Tibial nerve (tissue), 4 donors: ENCODE measurements around the gene ADRA2C. TPM values are rescaled to one million over a fixed set of nuclear protein-coding genes. Genes with fewer than 3 reads are reported as not detected.
"Not testable (repeated sequence)": the region's sequence is repeated elsewhere in the genome, so short reads cannot be mapped to it uniquely, and the experiment has no call there.

Source experiments
- DNase-seq, 2 donors: peaks; one replicate each; pipeline ENCODE4 v3.0.0-alpha.2; 2019; ENCODE audit warnings: low spot score in 2 of 2
- H3K27ac ChIP-seq, 4 donors: fragments of 200-600 bp; sonication (generic) in 3 of 4; one replicate each; pipeline ENCODE4 v1.5.1; 2017 to 2019; ENCODE audit warnings: mild to moderate bottlenecking in 1 of 4
- H3K27me3 ChIP-seq, 2 donors: fragments of 200-600 bp; sonication (generic) in 1 of 2; one replicate each; pipeline versions ENCODE4 v1.5.1 to v1.6.0; 2017 to 2019
- H3K36me3 ChIP-seq, 3 donors: fragments of 200-600 bp; sonication (generic); one replicate each; pipeline ENCODE4 v1.5.1; 2018 to 2019
- H3K4me1 ChIP-seq, 4 donors: fragments of 200-600 bp; sonication (generic) in 3 of 4; one replicate each; pipeline ENCODE4 v1.5.1; 2017 to 2019
- H3K4me3 ChIP-seq, 4 donors: fragments of 200-600 bp; sonication (generic) in 3 of 4; one replicate each; pipeline ENCODE4 v1.5.1; 2017 to 2019; ENCODE audit warnings: mild to moderate bottlenecking in 1 of 4, moderate library complexity in 1 of 4
- H3K9me3 ChIP-seq, 4 donors: fragments of 200-600 bp; sonication (generic) in 3 of 4; one replicate each; pipeline ENCODE4 v1.5.1; 2017 to 2019
- EP300 ChIP-seq, 2 donors: sonication (generic); formaldehyde crosslinking; IDR thresholded peaks; one replicate each; pipeline ENCODE4 v1.6.1; 2017; ENCODE audit warnings: antibody characterized with exemption in 2 of 2, mild to moderate bottlenecking in 1 of 2
- POLR2A ChIP-seq, 2 donors: fragments of 450-650 bp; IDR thresholded peaks; one replicate each; pipeline ENCODE4 v1.6.1; 2017; ENCODE audit warnings: antibody characterized with exemption in 2 of 2, mild to moderate bottlenecking in 2 of 2, moderate library complexity in 2 of 2
- WGBS, 2 donors: methylation state at CpG; one replicate each; pipeline ENCODE4 v1.1.5; 2018; 5-methylcytosine and 5-hydroxymethylcytosine counted together
- total RNA-seq, 4 donors: library from RNA; depleted of rRNA; stranded (reverse); fragments of >200 nt; gene quantifications; one replicate each; pipeline ENCODE4 v1.1.0, GENCODE V29; 2016
- TF ChIP-seq, protein P1 (sequence below), 5 experiments: fragments of 200-600 bp in 3 of 5; fragments of 450-650 bp in 2 of 5; sonication (generic) in 3 of 5; IDR thresholded peaks; one replicate each; pipeline ENCODE4 v1.5.1; 2016 to 2019; ENCODE audit warnings: antibody characterized with exemption in 5 of 5, mild to moderate bottlenecking in 3 of 5, moderate library complexity in 2 of 5

Gene ADRA2C
- total RNA-seq, 4 donors from 2014 or later: 3.1 to 13.2 (median 7.5) TPM

- Histone ChIP-seq H3K27me3 (no peaks in the 10 kb centered on the region), H3K4me1 (no peaks in the 10 kb centered on the region), H3K36me3 (no peaks in the 10 kb centered on the region), H3K27ac (no peak overlapping the region), H3K4me3 (no peak overlapping the region), H3K9me3 (peaks cover 0 to 11% (median 0%) of the 10 kb centered on the region in 4 donors)
- TF ChIP-seq POLR2A (IDR thresholded peaks at IDR 0.05) (no peak), EP300 (IDR thresholded peaks at IDR 0.05) (no peak)
- TF ChIP-seq, protein P1, sequence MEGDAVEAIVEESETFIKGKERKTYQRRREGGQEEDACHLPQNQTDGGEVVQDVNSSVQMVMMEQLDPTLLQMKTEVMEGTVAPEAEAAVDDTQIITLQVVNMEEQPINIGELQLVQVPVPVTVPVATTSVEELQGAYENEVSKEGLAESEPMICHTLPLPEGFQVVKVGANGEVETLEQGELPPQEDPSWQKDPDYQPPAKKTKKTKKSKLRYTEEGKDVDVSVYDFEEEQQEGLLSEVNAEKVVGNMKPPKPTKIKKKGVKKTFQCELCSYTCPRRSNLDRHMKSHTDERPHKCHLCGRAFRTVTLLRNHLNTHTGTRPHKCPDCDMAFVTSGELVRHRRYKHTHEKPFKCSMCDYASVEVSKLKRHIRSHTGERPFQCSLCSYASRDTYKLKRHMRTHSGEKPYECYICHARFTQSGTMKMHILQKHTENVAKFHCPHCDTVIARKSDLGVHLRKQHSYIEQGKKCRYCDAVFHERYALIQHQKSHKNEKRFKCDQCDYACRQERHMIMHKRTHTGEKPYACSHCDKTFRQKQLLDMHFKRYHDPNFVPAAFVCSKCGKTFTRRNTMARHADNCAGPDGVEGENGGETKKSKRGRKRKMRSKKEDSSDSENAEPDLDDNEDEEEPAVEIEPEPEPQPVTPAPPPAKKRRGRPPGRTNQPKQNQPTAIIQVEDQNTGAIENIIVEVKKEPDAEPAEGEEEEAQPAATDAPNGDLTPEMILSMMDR (IDR thresholded peaks at IDR 0.05): no peak
- DNase-seq: no peak
- WGBS, 2 donors: 79 to 84% methylated on average over 29 of the region's 29 CpGs
Observed at GRCh38 chr4:3813151-3814052, 47.2 kb downstream of the ADRA2C start.

DNA sequence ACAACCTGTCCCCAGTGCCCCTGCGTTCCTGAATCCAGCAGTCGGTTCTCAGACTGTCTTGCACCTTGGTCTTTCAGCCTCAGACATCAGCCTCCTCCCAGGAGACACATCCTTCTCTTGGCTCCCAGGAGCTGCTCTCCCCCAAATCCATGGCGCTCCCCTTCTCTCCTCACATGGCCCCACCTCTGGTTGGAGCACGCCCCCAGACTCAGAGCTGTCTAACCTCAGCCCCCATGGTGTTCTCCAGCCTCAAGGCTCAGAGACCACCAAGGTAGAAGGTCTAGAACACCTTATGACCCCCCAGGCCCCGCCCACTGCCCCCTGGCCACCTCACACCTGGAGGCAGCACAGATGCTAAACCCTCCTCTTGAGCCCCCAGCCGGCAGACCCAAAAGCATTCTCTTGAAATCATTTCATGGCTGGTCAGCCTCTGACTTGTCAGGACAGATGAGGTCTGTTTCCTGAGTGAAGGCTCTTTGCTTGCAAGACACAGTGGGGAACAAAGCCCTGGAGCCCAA lies 47.9 kb downstream of the ADRA2C start:
- WGBS, 2 donors: 77 to 82% methylated on average over 6 of the region's 6 CpGs
- DNase-seq: no peak
- no peak overlapping the region for H3K27ac ChIP-seq
- no peaks in the 10 kb centered on the region for H3K27me3 ChIP-seq
- TF ChIP-seq, protein P1 (IDR thresholded peaks at IDR 0.05): no peak
- TF ChIP-seq POLR2A (IDR thresholded peaks at IDR 0.05): no peak
- no peak for TF ChIP-seq EP300 (IDR thresholded peaks at IDR 0.05)
- no peaks in the 10 kb centered on the region for H3K4me1 ChIP-seq
- peaks cover 0 to 11% (median 0%) of the 10 kb centered on the region in 4 donors for H3K9me3 ChIP-seq
- H3K4me3 ChIP-seq: no peak overlapping the region
- no peaks in the 10 kb centered on the region for H3K36me3 ChIP-seq

- not testable (repeated sequence) for H3K27me3 ChIP-seq, H3K36me3 ChIP-seq, H3K4me3 ChIP-seq, H3K4me1 ChIP-seq, H3K27ac ChIP-seq, DNase-seq
- H3K9me3 ChIP-seq: peaks cover 0 to 11% (median 0%) of the 10 kb centered on the region in 4 donors
Observed at GRCh38 chr4:3814838-3815237, 48.7 kb downstream of the ADRA2C start.

- Histone ChIP-seq H3K4me3 (no peak overlapping the region), H3K27ac (no peak overlapping the region), H3K4me1 (no peaks in the 10 kb centered on the region), H3K27me3 (peaks cover 0 to 7% of the 10 kb centered on the region in 2 donors), H3K9me3 (peaks cover 0 to 11% (median 0%) of the 10 kb centered on the region in 4 donors), H3K36me3 (no peaks in the 10 kb centered on the region)
- DNase-seq: no peak
- 80 to 82% methylated on average over 7 to 8 of the region's 8 CpGs for WGBS, 2 donors
- TF ChIP-seq EP300 (IDR thresholded peaks at IDR 0.05) (no peak), POLR2A (IDR thresholded peaks at IDR 0.05) (no peak)
- TF ChIP-seq, protein P1 (IDR thresholded peaks at IDR 0.05): no peak
Observed at GRCh38 chr4:3816256-3816825, 50.2 kb downstream of the ADRA2C start.

GRCh38 chr4:3816983-3817960 lies 51.1 kb downstream of the ADRA2C start:
- DNase-seq: no peak
- Histone ChIP-seq H3K9me3 (peaks cover 0 to 11% (median 0%) of the 10 kb centered on the region in 4 donors), H3K4me3 (no peak overlapping the region), H3K4me1 (no peaks in the 10 kb centered on the region), H3K36me3 (no peaks in the 10 kb centered on the region), H3K27me3 (peaks cover 0 to 7% of the 10 kb centered on the region in 2 donors), H3K27ac (no peak overlapping the region)
- WGBS, 2 donors: 85 to 94% methylated on average over 11 to 12 of the region's 12 CpGs
- no peak for TF ChIP-seq POLR2A (IDR thresholded peaks at IDR 0.05)

Other genes with a start within 250 kb of the ADRA2C start
- gene LRPAP1, start 234.0 kb upstream of the ADRA2C start, total RNA-seq: 100 to 1,000 TPM in 3 of 4 donors, 10 to 100 TPM in 1; 68.1 to 169 (median 108) TPM